ENCODE data around the gene ABCA13.

Gene ABCA13

GRCh38 chr7:48416327-48416908 is 245.2 kb downstream of the ABCA13 start:
- TF ChIP-seq ZFX (IDR thresholded peaks at IDR 0.05) (no peak), CTCF (conservative IDR thresholded peaks at IDR 0.05) (no peak; the same call in 1 of the 2 replicates)

GRCh38 chr7:48419401-48419800 is 248.1 kb downstream of the ABCA13 start:
- TF ChIP-seq ZFX (IDR thresholded peaks at IDR 0.05), result no peak
- TF ChIP-seq CTCF (conservative IDR thresholded peaks at IDR 0.05), result no peak
- no peak overlapping the region for H3K27ac ChIP-seq

More at GRCh38 chr7:48416327-48416908, 245.2 kb downstream of the ABCA13 start:
- no peak overlapping the region for H3K27ac ChIP-seq

- no peak overlapping the region for H3K27ac ChIP-seq
- TF ChIP-seq CTCF (conservative IDR thresholded peaks at IDR 0.05) (no peak), ZFX (IDR thresholded peaks at IDR 0.05) (no peak)
These were observed 248.9 kb downstream of the ABCA13 start for GRCh38 chr7:48420206-48420605.

- no peak for TF ChIP-seq ZFX (IDR thresholded peaks at IDR 0.05)
- no peak overlapping the region for H3K27ac ChIP-seq
These were observed 250.1 kb downstream of the ABCA13 start for GRCh38 chr7:48421357-48421756.

- TF ChIP-seq CTCF (conservative IDR thresholded peaks at IDR 0.05), result peak; percentile 85
- no peak for TF ChIP-seq ZFX (IDR thresholded peaks at IDR 0.05)
- H3K27ac ChIP-seq, result no peak overlapping the region
These were observed 253.5 kb downstream of the ABCA13 start for GRCh38 chr7:48424731-48425130.

- TF ChIP-seq CTCF (conservative IDR thresholded peaks at IDR 0.05), result no peak
- TF ChIP-seq ZFX (IDR thresholded peaks at IDR 0.05), result no peak
- no peak overlapping the region for H3K27ac ChIP-seq
These were observed 255.2 kb downstream of the ABCA13 start for GRCh38 chr7:48426331-48426965.

- TF ChIP-seq CTCF (conservative IDR thresholded peaks at IDR 0.05) (no peak), ZFX (IDR thresholded peaks at IDR 0.05) (no peak)
- no peak overlapping the region for H3K27ac ChIP-seq
These were observed 255.8 kb downstream of the ABCA13 start for GRCh38 chr7:48426966-48427555.
